Pancreas (tissue), 10 donors: ENCODE measurements around the gene IGSF3. TPM values are rescaled to one million over a fixed set of nuclear protein-coding genes. Genes with fewer than 3 reads are reported as not detected.
A peak's percentile ranks its signal among the peaks of the same experiment; 100 is the strongest.

Experiments
- ATAC-seq, 4 donors: fragments of 200-7000 bp; cut with Tn5 transposase; one replicate each; pipeline versions ENCODE4 v1.8.0 to v1.9.1; 2020; ENCODE audit warnings: mild to moderate bottlenecking in 4 of 4, moderate library complexity in 4 of 4
- DNase-seq, 6 donors: peaks; one replicate each; pipeline ENCODE4 v3.0.0-alpha.2; 2020
- FAIRE-seq: peaks from 2 replicates; lab custom pipeline; 2012; peaks lifted over from hg19 to GRCh38; lab: Jason Lieb, UNC
- H3K27ac ChIP-seq, 4 donors: fragments of 200-600 bp; sonication (generic); 1 replicate in 3 of 4; 2 replicates in 1 of 4; pipeline versions ENCODE4 v1.5.0 to v1.8.0; 2020
- H3K27me3 ChIP-seq, 4 donors: fragments of 200-600 bp; one replicate each; pipeline ENCODE4 v1.8.0; 2021
- H3K36me3 ChIP-seq, 3 donors: fragments of 200-600 bp; sonication (generic) in 1 of 3; one replicate each; pipeline versions ENCODE4 v1.5.0 to v1.8.0; 2020 to 2021
- H3K4me1 ChIP-seq, 3 donors: fragments of 200-600 bp; one replicate each; pipeline ENCODE4 v1.8.0; 2021
- H3K4me3 ChIP-seq, 4 donors: fragments of 200-600 bp; sonication (generic) in 2 of 4; one replicate each; pipeline versions ENCODE4 v1.5.0 to v1.8.0; 2020 to 2021
- H3K9me3 ChIP-seq, 4 donors: fragments of 200-600 bp; one replicate each; pipeline ENCODE4 v1.8.0; 2021
- WGBS, 2 donors: extraction: QIAGEN DNeasy Blood & Tissue Kit; methylation state at CpG; one replicate each; pipeline ENCODE4 v1.1.7; 2013; 5-methylcytosine and 5-hydroxymethylcytosine counted together
- intact Hi-C, 3 donors: fragments of 100-400 bp; cut with DNase I; formaldehyde crosslinking; loops; one replicate each; pipeline versions ENCODE4 v1.11.1 to v1.14.2; 2022
- polyA plus RNA-seq, 2 donors: library from polyadenylated mRNA; stranded (reverse); fragments of 200-250 nt; gene quantifications; one replicate each; pipeline ENCODE4 v1.2.3, GENCODE V29; 2013
- total RNA-seq, 6 donors: library from RNA; stranded (reverse); fragmentation: NEBNext Ultra II Directional in 4 of 6; extraction: Animal tissue kit (Norgen Biotek cat#: 25700) in 4 of 6; gene quantifications; one replicate each; pipeline versions ENCODE4 v1.2.1 to v1.2.4, GENCODE V29; 2021 to 2023
- TF ChIP-seq, protein P1 (sequence below), 4 donors: fragments of 200-600 bp; sonication (generic) in 3 of 4; IDR thresholded peaks; one replicate each; pipeline versions ENCODE4 v1.5.0 to v1.8.0; 2021; ENCODE audit warnings: antibody characterized with exemption in 4 of 4
- donor health status: healthy with polysubstance abuse.
- donor health status: DM: no; HTN: no; CAD: no; lungs with moderate emphysema.
- donor health status: DM: no; HTN: no; CAD: no.
- donor health status: control.
- donor health status: control.
- donor health status: Bipolar disorder and iron deficiency.
- donor health status: DM: yes; HTN: yes; CAD: no.
- donor health status: DM: no; HTN: no; CAD: no.
- donor health status: DM: no; HTN: no; CAD: no.
- donor health status: DM: yes; HTN: yes; CAD: no.

IGSF3 gene
- total and polyA plus RNA-seq, 8 donors: 1.8 to 10.5 (median 2.7) TPM

DNA sequence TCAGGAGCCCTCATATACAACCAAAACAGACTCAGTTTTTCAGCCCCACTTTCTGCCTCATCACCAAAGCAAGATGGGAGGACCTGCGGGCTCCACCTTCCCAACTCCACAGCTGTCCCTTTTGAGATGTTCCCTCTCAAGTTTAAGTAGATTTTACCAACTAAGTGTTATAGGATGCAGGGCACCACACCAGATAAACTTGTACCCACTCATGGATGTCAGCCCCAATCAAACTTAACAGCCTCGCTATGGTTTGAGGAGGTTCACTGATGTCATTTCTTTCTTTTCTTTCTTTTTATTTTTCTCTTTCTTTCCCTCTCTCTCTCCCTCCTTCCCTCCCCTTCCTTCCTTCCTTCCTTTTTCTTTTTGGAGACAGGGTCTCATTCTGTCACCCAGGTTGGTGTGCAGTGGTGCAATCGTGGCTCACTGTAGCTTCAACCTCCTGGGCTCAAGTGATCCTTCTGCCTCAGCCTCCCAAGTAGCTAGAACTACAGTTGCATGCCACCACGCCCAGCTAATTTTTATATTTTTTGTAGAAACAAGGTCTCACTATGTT is 110.1 kb downstream of the IGSF3 start:
- Histone ChIP-seq H3K36me3 (no peaks in the 10 kb centered on the region), H3K9me3 (no peaks in the 10 kb centered on the region), H3K27ac (no peak overlapping the region), H3K4me3 (no peak overlapping the region), H3K27me3 (no peaks in the 10 kb centered on the region), H3K4me1 (peaks cover 0 to 5% (median 0%) of the 10 kb centered on the region in 3 donors)
- FAIRE-seq: no peak
- TF ChIP-seq, protein P1, sequence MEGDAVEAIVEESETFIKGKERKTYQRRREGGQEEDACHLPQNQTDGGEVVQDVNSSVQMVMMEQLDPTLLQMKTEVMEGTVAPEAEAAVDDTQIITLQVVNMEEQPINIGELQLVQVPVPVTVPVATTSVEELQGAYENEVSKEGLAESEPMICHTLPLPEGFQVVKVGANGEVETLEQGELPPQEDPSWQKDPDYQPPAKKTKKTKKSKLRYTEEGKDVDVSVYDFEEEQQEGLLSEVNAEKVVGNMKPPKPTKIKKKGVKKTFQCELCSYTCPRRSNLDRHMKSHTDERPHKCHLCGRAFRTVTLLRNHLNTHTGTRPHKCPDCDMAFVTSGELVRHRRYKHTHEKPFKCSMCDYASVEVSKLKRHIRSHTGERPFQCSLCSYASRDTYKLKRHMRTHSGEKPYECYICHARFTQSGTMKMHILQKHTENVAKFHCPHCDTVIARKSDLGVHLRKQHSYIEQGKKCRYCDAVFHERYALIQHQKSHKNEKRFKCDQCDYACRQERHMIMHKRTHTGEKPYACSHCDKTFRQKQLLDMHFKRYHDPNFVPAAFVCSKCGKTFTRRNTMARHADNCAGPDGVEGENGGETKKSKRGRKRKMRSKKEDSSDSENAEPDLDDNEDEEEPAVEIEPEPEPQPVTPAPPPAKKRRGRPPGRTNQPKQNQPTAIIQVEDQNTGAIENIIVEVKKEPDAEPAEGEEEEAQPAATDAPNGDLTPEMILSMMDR (IDR thresholded peaks at IDR 0.05): no peak
- intact Hi-C loops: no loop called here
- DNase-seq: no peak
- WGBS, 2 donors: 87 to 92% methylated on average over 4 of the region's 4 CpGs
- no peak for ATAC-seq

DNA sequence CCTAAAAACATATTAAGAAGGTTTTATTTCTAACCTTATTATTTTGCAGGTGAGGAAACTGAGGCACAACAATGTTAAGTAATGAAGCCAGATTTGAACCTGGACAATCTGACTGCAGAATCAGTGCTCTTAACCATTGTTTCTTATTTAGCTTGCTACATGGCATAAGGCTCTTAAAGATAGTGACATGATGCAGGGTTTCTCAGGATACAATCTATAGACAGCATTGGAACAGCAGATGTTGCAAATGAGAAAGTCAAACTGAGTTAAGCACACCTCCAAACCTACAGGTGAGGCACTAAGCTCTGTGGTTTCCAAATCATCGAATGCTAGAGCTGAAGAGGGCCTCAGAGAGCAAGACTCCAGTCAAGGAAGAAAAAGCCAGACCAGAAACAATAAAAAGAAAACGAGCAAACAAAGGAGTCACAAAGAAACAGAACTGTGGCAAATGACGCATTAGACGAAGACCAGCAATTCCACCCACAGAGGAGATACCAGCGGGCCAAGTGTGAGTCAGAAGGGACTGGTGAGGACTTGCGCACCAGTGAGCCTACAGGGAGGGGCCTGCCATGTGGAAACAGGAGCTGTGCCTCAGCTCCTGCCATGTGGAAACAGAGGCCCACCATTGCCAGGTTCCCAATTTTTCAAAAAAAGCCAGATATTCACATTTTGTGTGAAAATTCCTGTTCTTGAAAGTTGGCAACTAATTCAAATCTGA is 111.1 kb downstream of the IGSF3 start:
- ATAC-seq (peak in 3 of 4 donors; percentile 54 to 87 (median 72)), FAIRE-seq (no peak), DNase-seq (no peak)
- WGBS, 2 donors: 87 to 94% methylated on average over 6 of the region's 6 CpGs
- Histone ChIP-seq H3K27ac (no peak overlapping the region), H3K27me3 (no peaks in the 10 kb centered on the region), H3K36me3 (no peaks in the 10 kb centered on the region), H3K9me3 (no peaks in the 10 kb centered on the region), H3K4me1 (peaks cover 0 to 5% (median 0%) of the 10 kb centered on the region in 3 donors), H3K4me3 (no peak overlapping the region)
- intact Hi-C loops: no loop called here
- TF ChIP-seq, protein P1 (IDR thresholded peaks at IDR 0.05): no peak

DNA sequence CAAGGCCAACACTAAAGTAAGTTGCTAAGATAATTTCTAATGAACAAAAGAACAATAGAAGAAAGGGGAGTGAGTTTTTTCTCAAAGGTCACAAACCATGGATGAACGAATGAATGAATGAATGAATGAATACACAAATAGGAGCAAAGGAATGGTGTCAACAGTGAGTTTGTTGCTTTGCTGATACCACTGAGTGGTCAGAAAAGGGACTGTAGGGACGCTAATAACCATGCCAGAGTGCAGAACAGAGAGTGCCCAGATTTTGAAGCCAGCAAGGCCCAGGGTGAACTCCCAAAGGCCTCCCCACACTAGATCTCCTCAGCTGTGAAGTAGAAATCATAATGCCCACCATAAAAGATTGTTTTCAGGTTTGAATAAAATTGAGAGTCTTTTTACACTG is 112.6 kb downstream of the IGSF3 start:
- peaks cover 0 to 5% (median 0%) of the 10 kb centered on the region in 3 donors for H3K4me1 ChIP-seq
- no peaks in the 10 kb centered on the region for H3K36me3 ChIP-seq
- no peak overlapping the region for H3K4me3 ChIP-seq
- intact Hi-C loops: no loop called here
- no peak overlapping the region for H3K27ac ChIP-seq
- 77 to 78% methylated on average over 2 of the region's 2 CpGs for WGBS, 2 donors
- no peaks in the 10 kb centered on the region for H3K9me3 ChIP-seq
- FAIRE-seq (no peak), ATAC-seq (no peak), DNase-seq (no peak)
- H3K27me3 ChIP-seq: no peaks in the 10 kb centered on the region
- TF ChIP-seq, protein P1 (IDR thresholded peaks at IDR 0.05): no peak

DNA sequence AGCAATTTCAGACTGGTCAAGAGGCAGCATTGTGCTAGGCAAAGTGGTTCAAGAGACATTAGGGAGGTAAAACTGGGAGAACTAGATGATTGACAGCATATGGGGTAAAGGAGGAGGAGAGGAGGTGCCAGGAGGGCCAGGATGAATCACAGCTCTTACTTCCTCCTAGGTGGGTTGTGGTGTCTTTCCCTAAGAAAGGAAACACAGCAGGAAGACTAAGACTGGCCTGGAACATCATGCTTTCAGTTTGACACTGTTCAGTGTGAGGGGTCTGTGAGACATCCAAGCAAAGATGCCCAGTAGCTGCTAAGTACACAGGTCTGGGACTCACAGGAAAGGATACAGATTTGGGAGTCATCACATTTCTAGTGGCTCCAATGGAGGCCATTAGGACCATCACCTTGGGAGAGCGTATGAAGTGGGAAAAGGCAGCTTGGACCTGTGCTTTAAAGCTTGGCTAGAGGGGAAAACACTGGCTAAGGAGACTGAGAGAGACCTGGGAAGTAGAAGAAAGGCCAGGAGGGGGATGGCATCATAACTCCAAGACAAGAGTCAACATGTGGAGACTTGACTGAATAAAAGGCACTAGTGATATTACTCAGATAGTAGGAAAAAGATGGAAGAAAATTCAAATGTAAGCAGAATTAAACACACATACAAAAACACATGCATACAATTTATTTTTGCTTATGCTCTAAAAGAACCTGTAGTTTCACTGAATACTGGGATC is 114.0 kb downstream of the IGSF3 start:
- H3K27me3 ChIP-seq: no peaks in the 10 kb centered on the region
- ATAC-seq: no peak
- no peak for DNase-seq
- no peak overlapping the region for H3K4me3 ChIP-seq
- 99 to 100% methylated on average over 1 of the region's 1 CpG for WGBS, 2 donors
- TF ChIP-seq, protein P1 (IDR thresholded peaks at IDR 0.05): no peak
- no peaks in the 10 kb centered on the region for H3K36me3 ChIP-seq
- no peaks in the 10 kb centered on the region for H3K9me3 ChIP-seq
- peaks cover 0 to 5% (median 0%) of the 10 kb centered on the region in 3 donors for H3K4me1 ChIP-seq
- no peak overlapping the region for H3K27ac ChIP-seq
- FAIRE-seq: no peak
- intact Hi-C loops: no loop called here
